SJSA1 (cell line): ENCODE measurements around the gene GLI1. TPM values are rescaled to one million over a fixed set of nuclear protein-coding genes. Genes with fewer than 3 reads are reported as not detected.

Source experiments
- DNase-seq, 2 experiments: peaks; one replicate each; pipeline ENCODE4 v3.0.0-alpha.2; 2015 to 2020; ENCODE audit warnings: low spot score in 2 of 2, low read depth in 1 of 2
- H3K27ac ChIP-seq: fragments of 250-450 bp; sonication (Bioruptor Pico); 2 replicates; pipeline ENCODE4 v1.5.1; 2020; ENCODE audit warnings: mild to moderate bottlenecking, moderate library complexity
- H3K27me3 ChIP-seq: fragments of 250-450 bp; sonication (Bioruptor Pico); replicated peaks from 2 replicates; pipeline ENCODE4 v1.5.1; 2020; ENCODE audit warnings: mild to moderate bottlenecking, moderate library complexity
- H3K36me3 ChIP-seq: fragments of 250-450 bp; sonication (Bioruptor Pico); 2 replicates; pipeline ENCODE4 v1.5.1; 2020; ENCODE audit warnings: mild to moderate bottlenecking
- H3K4me1 ChIP-seq: fragments of 250-450 bp; sonication (Bioruptor Pico); replicated peaks from 2 replicates; pipeline ENCODE4 v1.6.1; 2021; ENCODE audit warnings: mild to moderate bottlenecking
- H3K4me3 ChIP-seq: fragments of 250-450 bp; sonication (Bioruptor Pico); 2 replicates; pipeline ENCODE4 v1.5.1; 2020; ENCODE audit warnings: mild to moderate bottlenecking
- H3K9me3 ChIP-seq: fragments of 250-450 bp; sonication (Bioruptor Pico); replicated peaks from 2 replicates; pipeline ENCODE4 v1.5.1; 2020; ENCODE audit warnings: mild to moderate bottlenecking
- total RNA-seq: library from RNA; depleted of rRNA; stranded (reverse); fragments of >200 nt; shearing (Covaris generic); gene quantifications from 2 replicates; pipeline ENCODE4 v1.2.3, GENCODE V29; 2014

The GLI1 gene
- total RNA-seq, 1 experiment from 2014 or later: 323 TPM

GRCh38 chr12:57477710-57478681 is 18.4 kb downstream of the GLI1 start:
- no peaks in the 10 kb centered on the region for H3K9me3 ChIP-seq
- H3K4me1 ChIP-seq: peaks cover 57% of the 10 kb centered on the region
- DNase-seq: peak in 1 of 2 experiments; percentile 99
- H3K36me3 ChIP-seq: no peaks in the 10 kb centered on the region
- no peaks in the 10 kb centered on the region for H3K27me3 ChIP-seq
- H3K4me3 ChIP-seq: no peak overlapping the region
- peak overlapping the region; percentile 4 for H3K27ac ChIP-seq

- Histone ChIP-seq H3K27me3 (no peaks in the 10 kb centered on the region), H3K36me3 (no peaks in the 10 kb centered on the region), H3K4me3 (no peak overlapping the region), H3K9me3 (no peaks in the 10 kb centered on the region), H3K27ac (no peak overlapping the region), H3K4me1 (peaks cover 67% of the 10 kb centered on the region)
- no peak for DNase-seq
Measured at GRCh38 chr12:57479043-57479375, 19.4 kb downstream of the GLI1 start.

- DNase-seq: peak in 1 of 2 experiments; percentile 95
Measured at GRCh38 chr12:57479376-57480115, 20.0 kb downstream of the GLI1 start, which contains the start of gene ARHGAP9. ARHGAP9 (minus strand) TSS chr12:57479866; CDS start chr12:57479406, 460 bp downstream.

GRCh38 chr12:57481671-57482070 is 22.1 kb downstream of the GLI1 start:
- Histone ChIP-seq H3K27me3 (no peaks in the 10 kb centered on the region), H3K27ac (peak overlapping the region; percentile 4), H3K4me1 (peaks cover 74% of the 10 kb centered on the region), H3K9me3 (no peaks in the 10 kb centered on the region), H3K36me3 (no peaks in the 10 kb centered on the region), H3K4me3 (no peak overlapping the region)
- DNase-seq: peak; percentile 99 to 100

More at GRCh38 chr12:57479376-57480115, 20.0 kb downstream of the GLI1 start, which contains the start of gene ARHGAP9:
- peak within 1 kb of the TSS; percentile 4 for H3K27ac ChIP-seq
- H3K4me1 ChIP-seq: peaks cover 73% of the 10 kb centered on the region
- H3K9me3 ChIP-seq: no peaks in the 10 kb centered on the region
- no peaks in the 10 kb centered on the region for H3K36me3 ChIP-seq
- H3K27me3 ChIP-seq: no peaks in the 10 kb centered on the region
- H3K4me3 ChIP-seq: no peak within 1 kb of the TSS

- Histone ChIP-seq H3K27ac (peak overlapping the region; percentile 31), H3K9me3 (0 out of 2 replicates have a peak, but pooled peaks cover 3% of the 10 kb centered on the region), H3K36me3 (peaks cover 6% of the 10 kb centered on the region), H3K4me3 (no peak overlapping the region), H3K27me3 (no peaks in the 10 kb centered on the region), H3K4me1 (peaks cover 67% of the 10 kb centered on the region)
- DNase-seq: peak; percentile 94 to 100
Measured at GRCh38 chr12:57483466-57483865, 23.9 kb downstream of the GLI1 start.

- no peak overlapping the region for H3K27ac ChIP-seq
- DNase-seq: peak in 1 of 2 experiments; percentile 88
- H3K36me3 ChIP-seq: peaks cover 27% of the 10 kb centered on the region
- 0 out of 2 replicates have a peak, but pooled peaks cover 3% of the 10 kb centered on the region for H3K9me3 ChIP-seq
- peaks cover 59% of the 10 kb centered on the region for H3K4me1 ChIP-seq
- no peaks in the 10 kb centered on the region for H3K27me3 ChIP-seq
- no peak overlapping the region for H3K4me3 ChIP-seq
Measured at GRCh38 chr12:57485695-57486094, 26.1 kb downstream of the GLI1 start.

- Histone ChIP-seq H3K9me3 (0 out of 2 replicates have a peak, but pooled peaks cover 3% of the 10 kb centered on the region), H3K36me3 (peaks cover 42% of the 10 kb centered on the region), H3K27me3 (no peaks in the 10 kb centered on the region), H3K27ac (peak overlapping the region; percentile 4), H3K4me1 (peaks cover 45% of the 10 kb centered on the region), H3K4me3 (peak overlapping the region; percentile 67)
- DNase-seq: peak in 1 of 2 experiments; percentile 95
Measured at GRCh38 chr12:57487055-57487596, 27.5 kb downstream of the GLI1 start.

- H3K27me3 ChIP-seq: no peaks in the 10 kb centered on the region
- H3K27ac ChIP-seq: peak within 1 kb of the TSS; percentile 50
- peak within 1 kb of the TSS; percentile 67 for H3K4me3 ChIP-seq
- peak; percentile 100 for DNase-seq
- H3K36me3 ChIP-seq: peaks cover 48% of the 10 kb centered on the region
- peaks cover 3% of the 10 kb centered on the region; the same call in 1 of the 2 replicates for H3K9me3 ChIP-seq
- H3K4me1 ChIP-seq: peaks cover 38% of the 10 kb centered on the region
Measured at GRCh38 chr12:57487597-57488401, 28.2 kb downstream of the GLI1 start, which contains the start of gene MARS1. MARS1 (plus strand) TSS chr12:57488068; CDS start chr12:57488091, 23 bp downstream.

- H3K9me3 ChIP-seq: peaks cover 3% of the 10 kb centered on the region; the same call in 1 of the 2 replicates
- H3K27me3 ChIP-seq: no peaks in the 10 kb centered on the region
- DNase-seq: peak in 1 of 2 experiments; percentile 93
- peak overlapping the region; percentile 50 for H3K27ac ChIP-seq
- peaks cover 30% of the 10 kb centered on the region for H3K4me1 ChIP-seq
- peak overlapping the region; percentile 67 for H3K4me3 ChIP-seq
- H3K36me3 ChIP-seq: peaks cover 51% of the 10 kb centered on the region
Measured at GRCh38 chr12:57488402-57489156, 29.0 kb downstream of the GLI1 start.

- Histone ChIP-seq H3K9me3 (peaks cover 3% of the 10 kb centered on the region; the same call in 1 of the 2 replicates), H3K4me3 (peak overlapping the region; percentile 67), H3K4me1 (peaks cover 24% of the 10 kb centered on the region), H3K27ac (no peak overlapping the region), H3K27me3 (no peaks in the 10 kb centered on the region), H3K36me3 (peaks cover 56% of the 10 kb centered on the region)
- DNase-seq: peak in 1 of 2 experiments; percentile 93
Measured at GRCh38 chr12:57489157-57489641, 29.6 kb downstream of the GLI1 start.

GRCh38 chr12:57490126-57490525 is 30.5 kb downstream of the GLI1 start:
- Histone ChIP-seq H3K4me3 (no peak overlapping the region), H3K9me3 (peaks cover 3% of the 10 kb centered on the region; the same call in 1 of the 2 replicates), H3K27me3 (no peaks in the 10 kb centered on the region), H3K4me1 (peaks cover 19% of the 10 kb centered on the region), H3K27ac (no peak overlapping the region), H3K36me3 (peaks cover 65% of the 10 kb centered on the region)
- DNase-seq: peak in 1 of 2 experiments; percentile 95
